ENCODE results near the gene MSI2.

The MSI2 gene

GRCh38 chr17:57247261-57247660, 9.1 kb upstream of the MSI2 start:
- no peak for DNase-seq

GRCh38 chr17:57247913-57248312, 8.4 kb upstream of the MSI2 start:
- no peak for DNase-seq

GRCh38 chr17:57249520-57249919, 6.8 kb upstream of the MSI2 start:
- DNase-seq = no peak

GRCh38 chr17:57251211-57251787, 5.0 kb upstream of the MSI2 start:
- DNase-seq = no peak

GRCh38 chr17:57253362-57254065, 2.8 kb upstream of the MSI2 start:
- DNase-seq = no peak

GRCh38 chr17:57255182-57255775, 1.0 kb upstream of the MSI2 start:
- DNase-seq = peak; percentile 23

GRCh38 chr17:57256708-57257112, 387 bp downstream of the MSI2 start:
- peak; percentile 64 for DNase-seq

- DNase-seq = peak; percentile 17
These were observed 1.0 kb downstream of the MSI2 start for GRCh38 chr17:57257195-57257894.

- DNase-seq = no peak
These were observed 1.9 kb downstream of the MSI2 start for GRCh38 chr17:57257895-57258851.

- no peak for DNase-seq
These were observed 3.0 kb downstream of the MSI2 start for GRCh38 chr17:57259306-57259705.

GRCh38 chr17:57259817-57260216, 3.5 kb downstream of the MSI2 start:
- DNase-seq = peak; percentile 16

GRCh38 chr17:57260325-57261083, 4.2 kb downstream of the MSI2 start:
- no peak for DNase-seq

- DNase-seq = no peak
These were observed 4.8 kb downstream of the MSI2 start for GRCh38 chr17:57261084-57261461.

GRCh38 chr17:57262557-57262956, 6.2 kb downstream of the MSI2 start:
- no peak for DNase-seq

- DNase-seq = no peak
These were observed 7.9 kb downstream of the MSI2 start for GRCh38 chr17:57264250-57264649.

- no peak for DNase-seq
These were observed 8.5 kb downstream of the MSI2 start for GRCh38 chr17:57264776-57265175.

- no peak for DNase-seq
These were observed 10.6 kb downstream of the MSI2 start for GRCh38 chr17:57266902-57267311.

- DNase-seq = no peak
These were observed 11.9 kb downstream of the MSI2 start for GRCh38 chr17:57268181-57268580.

GRCh38 chr17:57269052-57269451, 12.7 kb downstream of the MSI2 start:
- no peak for DNase-seq

GRCh38 chr17:57269598-57270255, 13.4 kb downstream of the MSI2 start:
- no peak for DNase-seq

- no peak for DNase-seq
These were observed 14.5 kb downstream of the MSI2 start for GRCh38 chr17:57270801-57271245.

All from DMS53 (cell line).